ENCODE measurements around the gene SIX6.

- TF ChIP-seq, protein P1, sequence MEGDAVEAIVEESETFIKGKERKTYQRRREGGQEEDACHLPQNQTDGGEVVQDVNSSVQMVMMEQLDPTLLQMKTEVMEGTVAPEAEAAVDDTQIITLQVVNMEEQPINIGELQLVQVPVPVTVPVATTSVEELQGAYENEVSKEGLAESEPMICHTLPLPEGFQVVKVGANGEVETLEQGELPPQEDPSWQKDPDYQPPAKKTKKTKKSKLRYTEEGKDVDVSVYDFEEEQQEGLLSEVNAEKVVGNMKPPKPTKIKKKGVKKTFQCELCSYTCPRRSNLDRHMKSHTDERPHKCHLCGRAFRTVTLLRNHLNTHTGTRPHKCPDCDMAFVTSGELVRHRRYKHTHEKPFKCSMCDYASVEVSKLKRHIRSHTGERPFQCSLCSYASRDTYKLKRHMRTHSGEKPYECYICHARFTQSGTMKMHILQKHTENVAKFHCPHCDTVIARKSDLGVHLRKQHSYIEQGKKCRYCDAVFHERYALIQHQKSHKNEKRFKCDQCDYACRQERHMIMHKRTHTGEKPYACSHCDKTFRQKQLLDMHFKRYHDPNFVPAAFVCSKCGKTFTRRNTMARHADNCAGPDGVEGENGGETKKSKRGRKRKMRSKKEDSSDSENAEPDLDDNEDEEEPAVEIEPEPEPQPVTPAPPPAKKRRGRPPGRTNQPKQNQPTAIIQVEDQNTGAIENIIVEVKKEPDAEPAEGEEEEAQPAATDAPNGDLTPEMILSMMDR (IDR thresholded peaks at IDR 0.05): no peak
- TF ChIP-seq EZH2phosphoT487 (IDR thresholded peaks at IDR 0.05): no peak
- TF ChIP-seq EZH2 (IDR thresholded peaks at IDR 0.05): no peak
Measured at GRCh38 chr14:60512973-60513571, 4.1 kb downstream of the SIX6 start.

Data from neural progenitor cell (in vitro differentiated cells).